DND-41 (cell line): Measurements from ENCODE around the gene DLG2.

Source experiments
- ATAC-seq: fragments of 200-7000 bp; cut with Tn5 transposase; 3 replicates; pipeline ENCODE4 v1.9.1; 2021; ENCODE audit warnings: low read depth; ENCODE audit not compliant: insufficient read depth
- DNase-seq: peaks from one replicate; pipeline ENCODE4 v3.0.0-alpha.2; 2020
- H2AFZ ChIP-seq: 2 replicates; pipeline ENCODE4 v1.6.0; 2012; ENCODE audit warnings: low read depth, low read length
- H3K27ac ChIP-seq: 2 replicates; pipeline ENCODE4 v1.5.1; 2012; ENCODE audit warnings: low read length, inconsistent platforms
- H3K27me3 ChIP-seq: fragments of 200-600 bp; sonication (generic); 2 replicates; pipeline ENCODE4 v1.6.0; 2012; ENCODE audit warnings: low read length, mild to moderate bottlenecking, inconsistent platforms; ENCODE audit not compliant: insufficient read depth, poor library complexity
- H3K36me3 ChIP-seq: 2 replicates; pipeline ENCODE4 v1.5.1; 2012; ENCODE audit warnings: low read length, inconsistent platforms; ENCODE audit not compliant: insufficient read depth
- H3K4me1 ChIP-seq: 2 replicates; pipeline ENCODE4 v1.5.1; 2012; ENCODE audit warnings: mild to moderate bottlenecking, low read length; ENCODE audit not compliant: insufficient read depth
- H3K4me2 ChIP-seq: 2 replicates; pipeline ENCODE4 v1.6.0; 2012; ENCODE audit warnings: mild to moderate bottlenecking, moderate library complexity, low read length, inconsistent platforms; ENCODE audit not compliant: insufficient read depth
- H3K4me3 ChIP-seq, 2 experiments: fragments of 200-600 bp in 1 of 2; shearing (Covaris generic) in 1 of 2; 2 replicates each; pipeline ENCODE4 v1.5.1; 2012 to 2016; ENCODE audit warnings: inconsistent platforms in 2 of 2, low read length in 2 of 2, mild to moderate bottlenecking in 2 of 2, low read depth in 1 of 2, moderate library complexity in 1 of 2
- H3K79me2 ChIP-seq: 2 replicates; pipeline ENCODE4 v1.6.0; 2012; ENCODE audit warnings: low read length, inconsistent platforms; ENCODE audit not compliant: insufficient read depth
- H3K9ac ChIP-seq: 2 replicates; pipeline ENCODE4 v1.6.0; 2012; ENCODE audit warnings: low read depth, mild to moderate bottlenecking, inconsistent platforms, low read length, moderate library complexity
- H3K9me3 ChIP-seq: 2 replicates; pipeline ENCODE4 v1.5.1; 2012; ENCODE audit warnings: low read length, moderate library complexity, mild to moderate bottlenecking, inconsistent platforms; ENCODE audit not compliant: insufficient read depth, severe bottlenecking
- H4K20me1 ChIP-seq: 2 replicates; pipeline ENCODE4 v1.6.0; 2012; ENCODE audit warnings: low read length; ENCODE audit not compliant: insufficient read depth
- EZH2 ChIP-seq: IDR thresholded peaks from 3 replicates; pipeline ENCODE4 v1.6.1; 2012; ENCODE audit warnings: borderline replicate concordance, low read depth, mild to moderate bottlenecking, moderate library complexity, low read length, inconsistent platforms; ENCODE audit not compliant: severe bottlenecking
- TF ChIP-seq, protein P1 (sequence below): IDR thresholded peaks from 2 replicates; pipeline ENCODE4 v1.5.1; 2012; ENCODE audit warnings: borderline replicate concordance, low read length, moderate library complexity, mild to moderate bottlenecking; ENCODE audit not compliant: poor library complexity, severe bottlenecking; ENCODE audit errors: extremely low read depth

DLG2 gene

DNA sequence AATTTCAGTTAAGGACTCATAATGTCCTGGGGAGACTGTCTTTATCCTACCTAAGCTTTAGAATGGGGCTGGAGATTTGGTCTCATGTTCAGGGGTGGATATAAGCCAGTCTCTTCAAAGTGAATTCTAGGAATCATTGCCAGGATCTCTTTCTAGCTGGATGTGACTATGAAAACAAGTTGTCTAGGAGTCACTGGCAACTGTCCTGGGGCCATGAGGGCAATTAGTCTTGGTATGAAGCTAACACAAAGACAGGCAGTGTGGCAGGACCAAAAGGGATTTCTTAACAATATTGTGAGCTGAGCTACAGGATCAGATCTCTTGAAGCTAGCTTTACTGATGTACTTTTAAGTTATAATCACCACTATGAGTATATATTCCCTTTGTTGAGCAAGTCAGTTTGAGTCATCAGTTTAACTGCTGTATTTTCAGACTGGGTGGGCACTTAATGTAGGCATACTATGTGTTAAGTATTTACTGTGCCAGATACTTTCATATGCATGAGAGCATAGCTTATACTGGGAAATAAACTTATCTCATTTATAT lies 1951.0 kb downstream of the DLG2 start:
- H3K9me3 ChIP-seq = no peaks in the 10 kb centered on the region
- DNase-seq (no peak), ATAC-seq (no peak)
- TF ChIP-seq EZH2 = no peak
- TF ChIP-seq, protein P1, sequence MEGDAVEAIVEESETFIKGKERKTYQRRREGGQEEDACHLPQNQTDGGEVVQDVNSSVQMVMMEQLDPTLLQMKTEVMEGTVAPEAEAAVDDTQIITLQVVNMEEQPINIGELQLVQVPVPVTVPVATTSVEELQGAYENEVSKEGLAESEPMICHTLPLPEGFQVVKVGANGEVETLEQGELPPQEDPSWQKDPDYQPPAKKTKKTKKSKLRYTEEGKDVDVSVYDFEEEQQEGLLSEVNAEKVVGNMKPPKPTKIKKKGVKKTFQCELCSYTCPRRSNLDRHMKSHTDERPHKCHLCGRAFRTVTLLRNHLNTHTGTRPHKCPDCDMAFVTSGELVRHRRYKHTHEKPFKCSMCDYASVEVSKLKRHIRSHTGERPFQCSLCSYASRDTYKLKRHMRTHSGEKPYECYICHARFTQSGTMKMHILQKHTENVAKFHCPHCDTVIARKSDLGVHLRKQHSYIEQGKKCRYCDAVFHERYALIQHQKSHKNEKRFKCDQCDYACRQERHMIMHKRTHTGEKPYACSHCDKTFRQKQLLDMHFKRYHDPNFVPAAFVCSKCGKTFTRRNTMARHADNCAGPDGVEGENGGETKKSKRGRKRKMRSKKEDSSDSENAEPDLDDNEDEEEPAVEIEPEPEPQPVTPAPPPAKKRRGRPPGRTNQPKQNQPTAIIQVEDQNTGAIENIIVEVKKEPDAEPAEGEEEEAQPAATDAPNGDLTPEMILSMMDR = no peak
- H3K79me2 ChIP-seq = no peaks in the 10 kb centered on the region
- H3K4me1 ChIP-seq = no peaks in the 10 kb centered on the region
- no peak overlapping the region for H3K27ac ChIP-seq
- H3K4me3 ChIP-seq = no peak overlapping the region
- H4K20me1 ChIP-seq = no peaks in the 10 kb centered on the region
- H3K27me3 ChIP-seq = no peaks in the 10 kb centered on the region
- H3K4me2 ChIP-seq = no peak overlapping the region
- no peak overlapping the region for H2AFZ ChIP-seq
- H3K36me3 ChIP-seq = no peaks in the 10 kb centered on the region
- H3K9ac ChIP-seq = no peak overlapping the region

DNA sequence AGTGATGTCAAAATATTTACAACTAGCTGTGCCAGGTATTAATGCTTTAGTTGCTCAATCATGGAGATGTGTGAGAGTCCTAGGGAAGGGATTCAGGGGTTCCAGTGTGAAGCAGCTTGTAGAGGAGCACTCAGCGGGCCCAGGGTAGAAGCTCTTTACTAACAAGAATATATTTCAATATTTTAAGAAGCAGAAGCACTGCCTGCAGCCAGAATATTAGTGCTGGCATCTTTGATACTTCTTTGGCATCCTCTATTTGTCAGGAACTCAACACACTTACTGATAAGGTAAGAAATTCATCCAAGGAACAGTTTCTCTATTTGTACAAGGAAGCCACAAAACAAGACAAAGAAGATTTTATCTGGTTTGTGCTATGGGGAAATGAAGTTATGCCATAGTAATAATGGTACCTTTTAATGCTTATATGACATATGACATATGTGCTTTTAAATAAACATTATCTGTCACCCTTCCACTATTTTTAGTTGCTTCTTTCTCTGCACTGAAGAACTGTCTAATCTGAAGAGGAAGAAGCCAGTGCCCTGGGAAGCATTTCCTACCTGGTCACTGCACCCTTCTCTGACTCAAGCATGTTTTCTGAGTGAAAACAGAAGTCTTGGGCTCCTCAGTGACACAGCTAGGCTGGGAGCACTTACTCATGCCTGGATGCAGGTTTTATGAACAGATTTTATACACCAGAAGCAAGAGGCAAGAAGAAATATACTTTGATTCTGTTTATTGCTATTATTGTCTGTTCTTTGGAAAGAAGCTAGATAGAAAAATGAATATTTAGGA lies 1952.8 kb downstream of the DLG2 start:
- ATAC-seq (no peak), DNase-seq (no peak)
- Histone ChIP-seq H3K27me3 (no peaks in the 10 kb centered on the region), H2AFZ (no peak overlapping the region), H3K4me3 (no peak overlapping the region), H3K4me2 (no peak overlapping the region), H3K27ac (no peak overlapping the region), H3K4me1 (no peaks in the 10 kb centered on the region), H3K9me3 (no peaks in the 10 kb centered on the region), H3K79me2 (no peaks in the 10 kb centered on the region), H4K20me1 (no peaks in the 10 kb centered on the region), H3K9ac (no peak overlapping the region), H3K36me3 (no peaks in the 10 kb centered on the region)
- TF ChIP-seq, protein P1 = no peak
- TF ChIP-seq EZH2 = no peak

DNA sequence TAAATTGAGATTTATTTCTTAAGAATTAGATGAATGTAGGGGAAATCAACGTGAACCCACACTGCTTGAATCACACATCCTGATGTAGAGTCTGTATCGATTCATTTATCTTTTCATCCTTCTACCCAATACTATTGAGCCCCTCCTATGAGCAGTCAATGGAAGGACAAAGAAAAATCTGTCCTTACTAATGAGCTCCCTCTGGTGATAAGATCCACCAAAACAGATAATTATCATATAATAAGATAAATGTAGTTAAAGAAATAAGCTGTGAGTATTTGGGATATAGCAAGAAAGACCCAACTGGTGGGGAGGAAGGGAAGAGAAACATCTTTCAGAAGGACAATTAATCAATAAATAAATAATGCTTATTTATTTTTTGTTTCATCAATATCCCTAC lies 1955.9 kb downstream of the DLG2 start:
- H2AFZ ChIP-seq = no peak overlapping the region
- TF ChIP-seq, protein P1 = no peak
- TF ChIP-seq EZH2 = no peak
- no peak for ATAC-seq
- no peak overlapping the region for H3K4me3 ChIP-seq
- no peaks in the 10 kb centered on the region for H4K20me1 ChIP-seq
- H3K27ac ChIP-seq = no peak overlapping the region
- H3K79me2 ChIP-seq = no peaks in the 10 kb centered on the region
- no peak overlapping the region for H3K9ac ChIP-seq
- H3K36me3 ChIP-seq = no peaks in the 10 kb centered on the region
- no peaks in the 10 kb centered on the region for H3K27me3 ChIP-seq
- no peak overlapping the region for H3K4me2 ChIP-seq
- H3K4me1 ChIP-seq = no peaks in the 10 kb centered on the region
- no peaks in the 10 kb centered on the region for H3K9me3 ChIP-seq
- DNase-seq = no peak
